GM13977 (cell line): ENCODE results near the gene PKP3.

ENCODE experiments used
- DNase-seq: peaks from one replicate; pipeline ENCODE4 v3.0.0; 2012; ENCODE audit warnings: low spot score
- CTCF ChIP-seq: IDR thresholded peaks from 2 replicates; pipeline ENCODE4 v1.5.1; 2012; ENCODE audit warnings: mild to moderate bottlenecking, control low read depth; ENCODE audit not compliant: insufficient read depth; ENCODE audit errors: extremely low read depth, missing control alignments
- in situ Hi-C: fragments of 300-500 bp; cut with MboI; formaldehyde crosslinking; loops from one replicate; pipeline ENCODE4 v1.12.0; 2022; ENCODE audit warnings: low sequenced_read_pairs, low pct_unique_long_range_greater_than_20kb, mixed read lengths, inconsistent platforms; ENCODE audit not compliant: unreplicated experiment

PKP3 gene

DNA sequence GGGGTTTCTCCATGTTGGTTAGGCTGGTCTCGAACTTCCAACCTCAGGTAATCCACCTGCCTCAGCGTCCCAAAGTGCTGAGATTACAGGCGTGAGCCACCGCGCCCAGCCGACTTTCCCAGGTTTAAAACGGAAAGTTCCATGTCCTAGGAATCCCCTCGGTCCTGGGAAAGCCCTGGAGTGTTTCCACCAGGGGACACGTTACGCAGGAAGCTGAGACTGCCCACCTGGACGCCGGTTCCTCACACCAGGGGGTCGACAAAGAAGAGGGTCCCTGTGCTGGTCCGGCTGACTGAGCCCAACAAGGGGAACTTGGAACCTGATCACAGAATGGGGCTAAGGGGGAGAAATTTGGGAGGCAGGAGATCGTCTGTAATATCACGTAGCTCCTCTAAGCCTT lies 28.2 kb upstream of the PKP3 start:
- in situ Hi-C loops = no loop called here
- no peak for TF ChIP-seq CTCF
- peak; percentile 30 for DNase-seq

GRCh38 chr11:367956-368413 lies 26.0 kb upstream of the PKP3 start:
- in situ Hi-C loops = no loop called here
- no peak for DNase-seq
- TF ChIP-seq CTCF = no peak

DNA sequence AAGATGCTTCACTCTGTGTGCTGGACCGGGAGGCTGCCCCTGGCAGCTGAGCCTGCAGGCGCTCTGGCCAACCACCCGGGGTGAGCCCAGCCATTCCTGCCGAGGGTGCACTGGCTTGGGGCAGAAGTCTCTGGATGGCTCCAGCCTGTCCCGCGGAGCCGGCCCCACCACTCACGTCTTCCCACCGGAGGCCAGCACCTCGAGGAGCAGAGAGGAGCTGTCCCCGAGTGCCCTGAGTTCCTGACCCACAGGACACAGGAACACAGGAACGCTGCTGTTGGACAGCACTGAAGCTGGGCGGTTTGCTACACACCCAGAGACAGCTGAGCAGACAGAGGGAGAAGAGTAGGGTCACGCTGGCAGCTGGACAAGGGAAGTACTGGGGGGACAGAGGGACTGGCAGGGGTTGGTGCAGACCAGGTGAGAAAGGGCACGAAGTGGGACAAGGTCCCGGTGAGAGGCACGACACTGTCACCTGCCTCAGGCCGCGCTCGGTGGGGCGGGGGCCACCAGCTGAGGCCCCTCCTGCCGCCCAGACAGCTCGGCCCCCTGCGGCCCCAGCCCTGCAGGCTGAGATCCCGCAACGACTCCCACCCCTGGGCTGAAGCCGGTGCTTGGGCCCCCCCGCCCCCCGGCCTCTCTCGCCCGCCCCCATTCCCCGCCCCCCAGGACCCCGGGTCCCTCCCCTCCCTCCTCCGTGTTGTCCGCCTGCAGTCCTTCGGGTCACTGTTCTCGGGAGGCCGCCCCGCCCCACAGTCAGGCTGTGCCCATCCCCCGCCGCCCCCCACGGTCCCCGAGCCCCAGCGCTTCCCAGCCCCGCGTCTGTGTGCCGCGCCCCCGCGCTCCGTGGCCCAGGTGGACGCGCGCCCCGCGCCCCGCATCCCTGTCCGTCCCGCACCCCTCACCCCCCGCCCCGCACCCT lies 25.3 kb upstream of the PKP3 start:
- TF ChIP-seq CTCF = no peak
- peak; percentile 36 for DNase-seq
- in situ Hi-C loops = no loop called here

- in situ Hi-C loops = no loop called here
- TF ChIP-seq CTCF = no peak
- DNase-seq = no peak
Observed at GRCh38 chr11:369336-370018, 24.5 kb upstream of the PKP3 start, which contains the start of gene B4GALNT4. B4GALNT4 (plus strand) TSS chr11:369499; CDS start chr11:369804, 305 bp downstream.

DNA sequence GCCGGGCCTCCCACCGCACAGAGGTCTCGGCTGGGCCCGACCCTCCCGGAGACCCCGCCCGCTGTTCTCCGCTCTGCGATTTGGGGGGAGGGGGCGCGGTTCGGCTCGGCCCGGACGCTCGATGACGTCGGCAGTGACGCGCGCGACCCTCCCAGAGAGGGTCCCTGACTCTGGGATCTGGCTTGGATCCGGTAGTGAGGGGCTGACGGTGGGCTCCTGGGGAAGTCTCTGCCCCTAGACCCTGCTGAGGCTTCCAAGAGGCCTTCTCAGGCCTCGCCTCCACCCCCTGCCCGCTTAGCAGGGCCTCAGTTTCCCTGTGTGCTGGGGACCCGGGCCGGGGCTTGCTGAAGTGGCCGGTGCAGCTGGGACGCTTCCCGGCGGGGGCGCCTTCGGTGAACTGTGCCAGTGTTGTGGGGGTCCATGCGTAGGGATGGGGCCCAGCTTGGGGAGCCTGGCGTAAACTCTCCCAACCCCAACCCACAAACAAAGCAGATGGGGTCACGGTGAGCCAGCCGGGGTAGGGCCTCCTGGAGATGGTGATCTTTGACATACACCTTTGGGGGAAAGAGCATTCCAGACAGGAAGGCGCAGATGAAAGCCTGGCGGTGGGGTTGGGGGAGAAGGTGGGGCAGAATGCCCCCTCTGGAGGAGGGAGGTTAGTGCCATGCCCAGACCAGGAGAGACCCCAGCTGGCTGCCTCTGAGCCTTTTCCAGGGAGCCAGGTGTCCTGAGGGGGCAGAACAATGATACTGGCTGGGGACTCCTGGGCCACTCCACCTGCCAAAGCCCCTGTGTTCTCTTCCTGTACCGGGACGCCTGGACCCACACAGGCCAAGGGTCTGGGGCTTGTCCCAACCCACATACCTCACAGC lies 23.7 kb upstream of the PKP3 start:
- no peak for TF ChIP-seq CTCF
- DNase-seq = no peak
- in situ Hi-C loops = no loop called here

DNA sequence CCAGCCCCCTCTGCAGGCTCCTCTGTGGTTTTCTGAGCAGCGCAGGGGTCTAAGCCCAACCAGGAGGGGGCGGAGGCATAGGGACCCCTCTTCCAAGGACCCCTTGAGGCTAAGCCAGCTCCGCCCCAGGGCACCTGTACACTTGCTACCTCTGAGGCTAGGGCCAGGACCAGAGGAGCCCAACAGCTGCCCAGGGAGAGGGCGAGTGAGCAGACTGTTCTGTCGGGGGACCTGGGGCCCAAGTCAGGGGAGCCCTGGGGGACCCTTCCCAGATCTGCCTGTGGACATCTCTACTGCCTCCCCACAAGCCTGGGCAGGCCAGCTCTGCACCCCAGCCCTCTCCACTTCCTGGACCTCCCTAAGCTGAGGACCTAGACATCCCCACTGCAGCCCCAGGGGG lies 23.0 kb upstream of the PKP3 start:
- no peak for DNase-seq
- in situ Hi-C loops = no loop called here
- no peak for TF ChIP-seq CTCF
